Endodermal cell (in vitro differentiated cells): ENCODE measurements around the gene ZNF44. TPM values are rescaled to one million over a fixed set of nuclear protein-coding genes. Genes with fewer than 3 reads are reported as not detected.

ENCODE experiments used
- DNase-seq: peaks from one replicate; pipeline ENCODE4 v3.0.0-alpha.2; 2017
- H3K27ac ChIP-seq: 2 replicates; pipeline ENCODE4 v1.5.1; 2013; ENCODE audit warnings: mild to moderate bottlenecking, low read depth, low read length, moderate library complexity
- H3K27me3 ChIP-seq: 2 replicates; pipeline ENCODE4 v1.6.1; 2013; ENCODE audit warnings: mild to moderate bottlenecking, low read length, moderate library complexity; ENCODE audit not compliant: insufficient read depth, control insufficient read depth, poor library complexity, severe bottlenecking
- H3K36me3 ChIP-seq: 2 replicates; pipeline ENCODE4 v1.7.0; 2013; ENCODE audit warnings: mild to moderate bottlenecking, low read length, moderate library complexity; ENCODE audit not compliant: control insufficient read depth, insufficient read depth
- H3K4me1 ChIP-seq: one replicate; pipeline ENCODE4 v1.7.0; 2013; ENCODE audit warnings: low read length; ENCODE audit not compliant: control insufficient read depth, insufficient read depth
- H3K4me3 ChIP-seq: 2 replicates; pipeline ENCODE4 v1.5.1; 2013; ENCODE audit warnings: mild to moderate bottlenecking, low read length, moderate library complexity
- H3K9ac ChIP-seq: 2 replicates; pipeline ENCODE4 v1.6.1; 2013; ENCODE audit warnings: mild to moderate bottlenecking, low read length, moderate library complexity; ENCODE audit not compliant: poor library complexity, severe bottlenecking; ENCODE audit errors: extremely low read depth
- H3K9me3 ChIP-seq: 2 replicates; pipeline ENCODE4 v1.6.1; 2013; ENCODE audit warnings: mild to moderate bottlenecking, low read length, moderate library complexity; ENCODE audit not compliant: control insufficient read depth
- H3K27ac Mint-ChIP-seq: 2 replicates; pipeline ENCODE4 v1.8.0; 2020; ENCODE audit warnings: mixed read lengths
- H3K27me3 Mint-ChIP-seq: 2 replicates; pipeline ENCODE4 v1.8.0; 2021; ENCODE audit warnings: mild to moderate bottlenecking, mixed read lengths; ENCODE audit not compliant: insufficient read depth
- H3K36me3 Mint-ChIP-seq: 2 replicates; pipeline ENCODE4 v1.8.0; 2020; ENCODE audit warnings: low read depth, mixed read lengths
- H3K4me1 Mint-ChIP-seq: 2 replicates; pipeline ENCODE4 v1.8.0; 2020; ENCODE audit warnings: mixed read lengths
- H3K4me3 Mint-ChIP-seq: 2 replicates; pipeline ENCODE4 v1.8.0; 2020; ENCODE audit warnings: mild to moderate bottlenecking, moderate library complexity, mixed read lengths
- H3K9me3 Mint-ChIP-seq: 2 replicates; pipeline ENCODE4 v1.8.0; 2020; ENCODE audit warnings: mild to moderate bottlenecking, mixed read lengths
- CTCF ChIP-seq: fragments of 200-600 bp; sonication (generic); conservative IDR thresholded peaks from 2 replicates; pipeline ENCODE4 v1.5.0; 2021; ENCODE audit warnings: antibody characterized with exemption, mild to moderate bottlenecking
- WGBS, 2 experiments: methylation state at CpG; one replicate each; pipeline versions ENCODE4 v1.1.5 to v1.1.7; 2013; ENCODE audit warnings: missing lambda C conversion rate in 2 of 2, mixed read lengths in 1 of 2; ENCODE audit not compliant: insufficient coverage in 1 of 2, insufficient read length in 1 of 2; 5-methylcytosine and 5-hydroxymethylcytosine counted together
- total RNA-seq, 2 donors: library from RNA; stranded (reverse); fragmentation: NEBNext Ultra II Directional in 1 of 2; extraction: Animal tissue kit (Norgen Biotek cat#: 25700) in 1 of 2; gene quantifications; 2 replicates in 1 of 2; 3 replicates in 1 of 2; pipeline ENCODE4 v1.2.1, GENCODE V29; 2021

ZNF44 gene
- total RNA-seq, 2 donors from 2014 or later = 9.5 TPM

DNA sequence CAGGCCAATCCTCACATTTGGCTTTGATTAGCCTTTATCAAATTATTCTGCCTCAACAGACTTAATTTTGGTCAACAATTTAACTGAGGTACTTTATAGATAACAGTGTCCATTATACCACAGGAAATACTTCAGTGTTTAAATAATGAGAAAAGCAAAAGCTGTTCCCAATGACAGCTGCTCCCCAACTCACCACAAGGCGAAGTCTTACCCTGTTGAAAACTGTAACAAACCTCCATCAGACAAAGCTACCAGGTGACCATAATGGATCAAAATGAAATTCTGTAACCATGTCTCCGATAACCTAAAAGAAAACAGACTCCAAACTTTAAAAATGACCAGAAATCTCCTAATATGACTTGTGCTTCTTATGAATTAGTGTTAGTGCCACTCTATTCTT lies 50.3 kb downstream of the ZNF44 start:
- Mint-ChIP-seq H3K4me1 (no peaks in the 10 kb centered on the region), H3K36me3 (peaks cover 18% of the 10 kb centered on the region), H3K27me3 (no peaks in the 10 kb centered on the region), H3K4me3 (no peak overlapping the region), H3K9me3 (peaks cover 82% of the 10 kb centered on the region), H3K27ac (no peak overlapping the region)
- H3K9ac ChIP-seq = no peak overlapping the region
- peaks cover 71% of the 10 kb centered on the region for H3K9me3 ChIP-seq
- TF ChIP-seq CTCF = peak; percentile 54
- H3K4me1 ChIP-seq = no peaks in the 10 kb centered on the region
- no peak overlapping the region for H3K27ac ChIP-seq
- H3K27me3 ChIP-seq = no peaks in the 10 kb centered on the region
- H3K36me3 ChIP-seq = no peaks in the 10 kb centered on the region
- no peak overlapping the region for H3K4me3 ChIP-seq
- no peak for DNase-seq
- 87% methylated on average over 2 of the region's 2 CpGs; no CpG with 5 or more reads in 1 of the 2 experiments for WGBS, 2 experiments

- peaks cover 37% of the 10 kb centered on the region for H3K9me3 ChIP-seq
- no peak overlapping the region for H3K27ac ChIP-seq
- no peak for DNase-seq
- 94 to 96% methylated on average over 13 to 37 of the region's 37 CpGs for WGBS, 2 experiments
- H3K9ac ChIP-seq = no peak overlapping the region
- no peak for TF ChIP-seq CTCF
- H3K4me3 ChIP-seq = no peak overlapping the region
- Mint-ChIP-seq H3K9me3 (peaks cover 84% of the 10 kb centered on the region), H3K4me1 (no peaks in the 10 kb centered on the region), H3K27ac (no peak overlapping the region), H3K4me3 (no peak overlapping the region), H3K27me3 (no peaks in the 10 kb centered on the region), H3K36me3 (peaks cover 17% of the 10 kb centered on the region)
- H3K36me3 ChIP-seq = no peaks in the 10 kb centered on the region
- H3K27me3 ChIP-seq = no peaks in the 10 kb centered on the region
- H3K4me1 ChIP-seq = no peaks in the 10 kb centered on the region
These were observed 57.4 kb downstream of the ZNF44 start for GRCh38 chr19:12237143-12237839.

DNA sequence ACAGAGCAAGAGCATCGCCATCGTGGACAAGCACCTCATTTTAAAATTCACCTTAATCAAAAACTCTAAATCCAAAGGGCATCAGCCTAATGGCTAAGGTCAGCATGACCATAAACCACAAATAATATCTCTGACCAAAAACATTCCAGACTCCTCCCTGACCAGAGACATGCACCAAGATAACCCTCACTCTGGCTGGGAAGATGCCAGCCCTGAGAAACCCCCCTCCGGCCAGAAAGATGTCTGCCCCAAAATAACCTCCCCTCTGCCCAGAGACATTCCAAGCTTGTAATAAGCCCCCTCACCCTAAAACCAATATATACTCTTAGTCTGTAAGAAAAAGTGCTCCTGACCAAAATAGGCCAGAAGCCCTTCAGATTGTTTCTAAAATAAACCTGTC lies 61.7 kb downstream of the ZNF44 start:
- H3K36me3 ChIP-seq = no peaks in the 10 kb centered on the region
- H3K9me3 ChIP-seq = peaks cover 56% of the 10 kb centered on the region
- Mint-ChIP-seq H3K9me3 (peaks cover 90% of the 10 kb centered on the region), H3K27me3 (no peaks in the 10 kb centered on the region), H3K4me1 (no peaks in the 10 kb centered on the region), H3K36me3 (peaks cover 31% of the 10 kb centered on the region), H3K4me3 (no peak overlapping the region), H3K27ac (no peak overlapping the region)
- H3K4me1 ChIP-seq = no peaks in the 10 kb centered on the region
- no peak for TF ChIP-seq CTCF
- no peaks in the 10 kb centered on the region for H3K27me3 ChIP-seq
- no peak for DNase-seq
- no peak overlapping the region for H3K9ac ChIP-seq
- no peak overlapping the region for H3K27ac ChIP-seq
- 83 to 93% methylated on average over 1 to 3 of the region's 3 CpGs for WGBS, 2 experiments
- no peak overlapping the region for H3K4me3 ChIP-seq
